Neural progenitor cell (in vitro differentiated cells): ENCODE measurements around the gene DNAH14. TPM values are rescaled to one million over a fixed set of nuclear protein-coding genes. Genes with fewer than 3 reads are reported as not detected.

ENCODE experiments used
- DNase-seq: peaks from one replicate; pipeline ENCODE4 v3.0.0-alpha.2; 2016; ENCODE audit warnings: low spot score
- H2AFZ ChIP-seq: fragments of 200-600 bp; sonication (generic); replicated peaks from 2 replicates; pipeline ENCODE4 v1.6.1; 2016; ENCODE audit warnings: antibody characterized with exemption
- H3F3A ChIP-seq: fragments of 200-600 bp; sonication (generic); 2 replicates; pipeline ENCODE4 v1.6.1; 2016; ENCODE audit warnings: antibody characterized with exemption, low read depth
- H3K27ac ChIP-seq: fragments of 200-600 bp; sonication (generic); 2 replicates; pipeline ENCODE4 v1.5.1; 2016; ENCODE audit warnings: mild to moderate bottlenecking
- H3K27me3 ChIP-seq: fragments of 200-600 bp; sonication (generic); 2 replicates; pipeline ENCODE4 v1.6.1; 2016; ENCODE audit warnings: mild to moderate bottlenecking, moderate library complexity
- H3K36me3 ChIP-seq: fragments of 200-600 bp; sonication (generic); 2 replicates; pipeline ENCODE4 v1.5.1; 2016
- H3K4me1 ChIP-seq: fragments of 200-600 bp; sonication (generic); 2 replicates; pipeline ENCODE4 v1.6.1; 2016; ENCODE audit warnings: mixed run types
- H3K4me2 ChIP-seq: fragments of 200-600 bp; sonication (generic); 2 replicates; pipeline ENCODE4 v1.6.1; 2016
- H3K4me3 ChIP-seq: fragments of 200-600 bp; sonication (generic); 2 replicates; pipeline ENCODE4 v1.5.1; 2016
- H3K79me2 ChIP-seq: fragments of 200-600 bp; sonication (generic); 2 replicates; pipeline ENCODE4 v1.6.1; 2016; ENCODE audit warnings: low read depth
- H3K9ac ChIP-seq: fragments of 200-600 bp; sonication (generic); 2 replicates; pipeline ENCODE4 v1.6.1; 2016
- H3K9me3 ChIP-seq: fragments of 200-600 bp; sonication (generic); 2 replicates; pipeline ENCODE4 v1.5.1; 2016; ENCODE audit warnings: low read depth
- H4K20me1 ChIP-seq: fragments of 200-600 bp; sonication (generic); 2 replicates; pipeline ENCODE4 v1.6.1; 2016; ENCODE audit warnings: low read depth
- H3K27ac Mint-ChIP-seq: 3 replicates; pipeline ENCODE4 v1.8.0; 2021; ENCODE audit warnings: mixed read lengths
- H3K27me3 Mint-ChIP-seq: 2 replicates; pipeline ENCODE4 v1.8.0; 2022; ENCODE audit warnings: low read depth, mild to moderate bottlenecking, inconsistent platforms, moderate library complexity, mixed read lengths; ENCODE audit not compliant: insufficient read depth
- H3K36me3 Mint-ChIP-seq: 3 replicates; pipeline ENCODE4 v1.8.0; 2021; ENCODE audit warnings: mixed read lengths
- H3K4me1 Mint-ChIP-seq: 3 replicates; pipeline ENCODE4 v1.8.0; 2021; ENCODE audit warnings: mixed read lengths
- H3K4me3 Mint-ChIP-seq: 3 replicates; pipeline ENCODE4 v1.8.0; 2021; ENCODE audit warnings: mild to moderate bottlenecking, moderate library complexity, mixed read lengths
- H3K9me3 Mint-ChIP-seq: 3 replicates; pipeline ENCODE4 v1.8.0; 2020; ENCODE audit warnings: mixed read lengths
- EZH2 ChIP-seq: fragments of 200-600 bp; sonication (generic); IDR thresholded peaks from 2 replicates; pipeline ENCODE4 v1.6.1; 2017; ENCODE audit warnings: antibody characterized with exemption, mild to moderate bottlenecking, moderate library complexity
- EZH2phosphoT487 ChIP-seq: fragments of 200-600 bp; sonication (generic); IDR thresholded peaks from 2 replicates; pipeline ENCODE4 v1.6.1; 2017; ENCODE audit warnings: antibody characterized with exemption
- total RNA-seq: library from RNA; depleted of rRNA; stranded (reverse); fragments of >200 nt; gene quantifications from 2 replicates; pipeline ENCODE4 v1.2.3, GENCODE V29; 2015; ENCODE audit warnings: low replicate concordance
- TF ChIP-seq, protein P1 (sequence below): fragments of 200-600 bp; sonication (generic); IDR thresholded peaks from 2 replicates; pipeline ENCODE4 v1.5.1; 2017; ENCODE audit warnings: antibody characterized with exemption, mild to moderate bottlenecking

DNAH14 gene
- total RNA-seq, 1 donor from 2014 or later: 118 TPM

DNA sequence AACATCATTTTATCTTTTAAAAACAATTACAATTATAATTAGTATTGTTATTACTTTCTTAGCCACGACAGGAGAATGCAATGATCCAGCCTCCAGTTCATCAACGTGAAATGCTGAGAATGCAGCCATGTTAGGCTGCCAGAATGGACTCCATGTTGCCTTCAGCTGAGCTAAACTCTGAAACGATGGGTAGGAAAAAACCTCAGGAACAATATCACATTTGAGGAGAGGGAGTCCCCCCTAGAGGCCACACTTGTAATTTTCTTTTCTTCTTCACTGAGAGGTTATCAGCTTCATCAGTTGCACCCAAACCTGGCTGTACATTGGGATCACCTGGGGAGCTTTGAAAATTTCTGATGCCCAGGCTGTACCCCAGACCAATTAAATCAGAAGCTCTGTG is 34.6 kb upstream of the DNAH14 start:
- Histone ChIP-seq H3K9ac (no peak overlapping the region), H2AFZ (no peak overlapping the region), H3K79me2 (no peaks in the 10 kb centered on the region), H3F3A (no peaks in the 10 kb centered on the region), H4K20me1 (no peaks in the 10 kb centered on the region), H3K4me3 (no peak overlapping the region), H3K36me3 (no peaks in the 10 kb centered on the region), H3K27me3 (no peaks in the 10 kb centered on the region), H3K9me3 (no peaks in the 10 kb centered on the region), H3K4me1 (no peaks in the 10 kb centered on the region), H3K4me2 (no peak overlapping the region), H3K27ac (no peak overlapping the region)
- DNase-seq: peak; percentile 46
- peaks cover 5% of the 10 kb centered on the region for H3K4me1 Mint-ChIP-seq
- no peak overlapping the region for H3K4me3 Mint-ChIP-seq
- no peaks in the 10 kb centered on the region for H3K27me3 Mint-ChIP-seq
- no peaks in the 10 kb centered on the region for H3K36me3 Mint-ChIP-seq
- no peaks in the 10 kb centered on the region for H3K9me3 Mint-ChIP-seq
- TF ChIP-seq EZH2phosphoT487: no peak
- TF ChIP-seq, protein P1, sequence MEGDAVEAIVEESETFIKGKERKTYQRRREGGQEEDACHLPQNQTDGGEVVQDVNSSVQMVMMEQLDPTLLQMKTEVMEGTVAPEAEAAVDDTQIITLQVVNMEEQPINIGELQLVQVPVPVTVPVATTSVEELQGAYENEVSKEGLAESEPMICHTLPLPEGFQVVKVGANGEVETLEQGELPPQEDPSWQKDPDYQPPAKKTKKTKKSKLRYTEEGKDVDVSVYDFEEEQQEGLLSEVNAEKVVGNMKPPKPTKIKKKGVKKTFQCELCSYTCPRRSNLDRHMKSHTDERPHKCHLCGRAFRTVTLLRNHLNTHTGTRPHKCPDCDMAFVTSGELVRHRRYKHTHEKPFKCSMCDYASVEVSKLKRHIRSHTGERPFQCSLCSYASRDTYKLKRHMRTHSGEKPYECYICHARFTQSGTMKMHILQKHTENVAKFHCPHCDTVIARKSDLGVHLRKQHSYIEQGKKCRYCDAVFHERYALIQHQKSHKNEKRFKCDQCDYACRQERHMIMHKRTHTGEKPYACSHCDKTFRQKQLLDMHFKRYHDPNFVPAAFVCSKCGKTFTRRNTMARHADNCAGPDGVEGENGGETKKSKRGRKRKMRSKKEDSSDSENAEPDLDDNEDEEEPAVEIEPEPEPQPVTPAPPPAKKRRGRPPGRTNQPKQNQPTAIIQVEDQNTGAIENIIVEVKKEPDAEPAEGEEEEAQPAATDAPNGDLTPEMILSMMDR: peak; percentile 48
- no peak overlapping the region for H3K27ac Mint-ChIP-seq

DNA sequence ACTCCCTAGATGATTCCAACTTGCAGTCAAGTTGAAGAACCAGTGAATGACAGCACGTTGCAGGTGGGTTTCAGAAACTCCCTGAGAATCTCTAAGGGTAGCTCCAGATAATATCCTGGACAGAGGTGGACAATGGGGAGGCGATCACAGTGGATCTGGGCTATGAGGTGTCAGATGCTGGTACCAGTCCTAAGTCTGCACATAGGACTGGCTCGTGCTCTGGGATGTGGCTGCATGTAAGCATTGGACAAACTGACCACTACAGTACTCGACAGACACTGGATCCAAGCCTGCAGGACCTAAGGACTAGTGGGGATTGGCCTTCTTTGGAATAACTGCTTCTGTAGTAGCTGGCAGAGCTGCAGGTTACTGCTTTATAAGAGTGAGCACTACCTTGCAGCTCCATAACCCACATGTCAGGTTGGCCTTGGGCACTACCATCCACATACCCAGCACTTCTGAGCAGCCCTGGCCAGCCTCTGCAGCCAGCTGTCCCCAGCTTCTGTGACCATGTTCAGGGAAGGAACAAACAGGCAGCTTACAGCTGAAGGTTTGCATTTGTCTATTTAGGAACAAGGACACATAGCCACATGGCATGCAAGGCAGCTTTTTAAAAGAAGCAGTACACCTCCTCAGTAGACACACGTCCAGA is 33.2 kb upstream of the DNAH14 start:
- H3K27ac ChIP-seq: no peak overlapping the region
- DNase-seq: no peak
- H3K9me3 ChIP-seq: no peaks in the 10 kb centered on the region
- H3K36me3 ChIP-seq: no peaks in the 10 kb centered on the region
- Mint-ChIP-seq H3K36me3 (no peaks in the 10 kb centered on the region), H3K4me1 (peaks cover 11% of the 10 kb centered on the region), H3K27me3 (no peaks in the 10 kb centered on the region), H3K9me3 (no peaks in the 10 kb centered on the region), H3K27ac (no peak overlapping the region), H3K4me3 (no peak overlapping the region)
- no peak overlapping the region for H3K9ac ChIP-seq
- no peaks in the 10 kb centered on the region for H3K79me2 ChIP-seq
- H3K4me2 ChIP-seq: no peak overlapping the region
- H2AFZ ChIP-seq: no peak overlapping the region
- no peaks in the 10 kb centered on the region for H3K4me1 ChIP-seq
- H3K4me3 ChIP-seq: no peak overlapping the region
- no peaks in the 10 kb centered on the region for H3F3A ChIP-seq
- no peaks in the 10 kb centered on the region for H4K20me1 ChIP-seq
- H3K27me3 ChIP-seq: no peaks in the 10 kb centered on the region
- TF ChIP-seq, protein P1: no peak
- TF ChIP-seq EZH2phosphoT487 (no peak), EZH2 (no peak)

DNA sequence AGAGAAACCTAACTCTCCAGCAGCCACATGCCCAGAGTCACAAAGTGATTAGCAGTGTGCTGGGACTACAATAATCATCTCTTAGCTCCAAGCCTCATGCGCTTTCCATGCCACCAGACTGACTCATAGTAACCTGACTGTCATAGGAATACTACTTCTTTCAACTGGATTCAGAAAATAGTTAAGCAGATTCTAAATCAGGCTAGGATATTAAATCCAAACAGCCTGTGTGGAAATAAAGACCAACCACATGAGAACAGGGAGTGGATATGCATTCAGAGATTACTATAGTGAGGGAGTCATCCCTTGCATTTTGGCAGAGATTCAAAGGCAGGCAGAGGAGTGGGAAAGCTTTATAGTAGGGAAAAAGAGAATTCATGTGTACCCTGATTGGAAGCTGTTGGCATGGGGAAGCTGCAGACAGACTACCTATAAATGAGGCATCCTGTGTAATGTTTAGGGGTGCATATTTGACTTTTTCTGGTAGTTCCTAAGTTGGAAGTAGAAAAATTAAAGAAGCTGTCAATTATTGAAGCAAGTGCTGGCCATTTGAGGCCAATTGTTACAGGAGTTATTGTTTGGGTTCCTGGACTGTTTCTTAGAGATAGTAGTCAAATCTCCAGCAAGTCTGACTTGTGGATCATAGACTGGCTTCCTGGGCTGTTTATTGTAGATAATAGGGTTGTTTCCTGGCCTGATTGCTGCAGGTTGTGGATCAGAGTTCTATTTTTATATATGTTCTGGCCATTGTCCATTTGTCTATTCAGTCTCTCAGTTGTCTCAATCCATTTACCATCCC is 31.7 kb upstream of the DNAH14 start:
- H4K20me1 ChIP-seq: no peaks in the 10 kb centered on the region
- no peaks in the 10 kb centered on the region for H3K36me3 ChIP-seq
- TF ChIP-seq, protein P1: no peak
- TF ChIP-seq EZH2 (no peak), EZH2phosphoT487 (no peak)
- H3K4me2 ChIP-seq: no peak overlapping the region
- no peak overlapping the region for H3K9ac ChIP-seq
- Mint-ChIP-seq H3K9me3 (no peaks in the 10 kb centered on the region), H3K36me3 (no peaks in the 10 kb centered on the region), H3K27ac (no peak overlapping the region), H3K4me3 (no peak overlapping the region), H3K4me1 (peaks cover 14% of the 10 kb centered on the region), H3K27me3 (no peaks in the 10 kb centered on the region)
- no peaks in the 10 kb centered on the region for H3K27me3 ChIP-seq
- no peak overlapping the region for H2AFZ ChIP-seq
- no peaks in the 10 kb centered on the region for H3K79me2 ChIP-seq
- no peak overlapping the region for H3K27ac ChIP-seq
- no peak for DNase-seq
- no peaks in the 10 kb centered on the region for H3F3A ChIP-seq
- no peaks in the 10 kb centered on the region for H3K9me3 ChIP-seq
- no peaks in the 10 kb centered on the region for H3K4me1 ChIP-seq
- no peak overlapping the region for H3K4me3 ChIP-seq
